ENCODE measurements around the gene USP3. TPM values are rescaled to one million over a fixed set of nuclear protein-coding genes. Genes with fewer than 3 reads are reported as not detected.

The USP3 gene
- total RNA-seq, result 33.8 and 36.4 TPM in 2 replicates

GRCh38 chr15:63504247-63504978, at the start of gene USP3:
TSS of gene USP3 (plus strand) at chr15:63504593. CDS start at chr15:63504740, 147 bp downstream.

GRCh38 chr15:63597038-63597790, 92.8 kb downstream of the USP3 start, which contains the start of gene FBXL22:
TSS of gene FBXL22 (plus strand) at chr15:63597387. CDS start at chr15:63597393, 6 bp downstream.

Other genes starting within 250 kb of the USP3 start
- gene APH1B, start 227.0 kb upstream of the USP3 start, total RNA-seq, result 11.7 and 22.6 TPM in 2 replicates
- 60.4 and 195 TPM in 2 replicates for gene CA12, start 122.7 kb upstream of the USP3 start, total RNA-seq
- 0.58 and 2.0 TPM in 2 replicates for gene FBXL22, start 92.8 kb downstream of the USP3 start, total RNA-seq

Data from regular cardiac myocyte (primary cell).